Stimulated activated CD4-positive, alpha-beta T cell treated with anti-CD3 and anti-CD28 coated beads, Interleukin-4, amount 100 ng/mL, for 1 hour (primary cell): ENCODE data around the gene FAM32A.

Experiments
- DNase-seq: peaks from one replicate; pipeline ENCODE4 v3.0.0-alpha.2; 2020

The FAM32A gene

GRCh38 chr19:16203256-16204004 lies 18.2 kb downstream of the FAM32A start:
- DNase-seq = no peak

GRCh38 chr19:16204005-16204294 lies 18.7 kb downstream of the FAM32A start:
- no peak for DNase-seq

DNA sequence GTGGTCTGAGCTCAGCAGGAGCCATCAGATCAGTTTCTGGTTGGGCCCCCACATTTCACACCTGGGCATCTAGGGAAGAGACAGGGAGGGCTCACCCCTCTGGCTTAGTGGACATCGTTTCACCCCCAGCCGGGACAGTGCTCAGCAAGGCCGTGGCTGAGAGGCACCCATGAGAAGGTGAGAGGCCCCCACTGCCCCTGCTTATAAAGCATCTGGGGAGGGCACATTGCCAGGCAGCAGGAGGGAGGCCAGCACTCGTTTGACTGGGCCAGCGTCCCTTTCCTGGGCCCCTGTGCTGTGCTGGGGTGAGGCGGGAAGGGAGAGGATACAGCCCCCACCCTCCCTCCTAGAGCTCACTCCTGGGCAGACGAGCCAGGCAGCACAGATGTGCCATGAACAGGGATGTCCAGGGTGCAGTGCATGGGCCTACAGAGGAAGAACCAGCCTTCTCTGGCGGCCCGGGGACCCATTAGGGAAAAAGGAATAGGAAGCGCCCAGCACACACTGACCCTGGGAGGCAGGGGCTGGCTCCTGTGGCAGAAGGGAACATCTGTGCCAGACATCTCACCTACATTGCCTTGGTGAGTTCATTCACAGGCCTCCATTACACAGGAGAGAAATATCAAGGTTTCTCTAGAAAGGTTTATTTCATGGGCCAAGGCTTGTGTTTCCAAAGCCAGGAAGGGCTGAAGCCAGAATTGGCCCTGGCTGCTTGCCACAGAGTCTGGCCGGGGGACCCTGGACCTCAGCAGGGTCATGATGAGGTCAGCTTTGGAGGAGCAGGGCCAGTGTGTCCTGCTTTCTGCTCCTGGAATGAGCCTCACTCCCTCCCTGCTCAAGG lies 20.2 kb downstream of the FAM32A start:
- DNase-seq = no peak

- no peak for DNase-seq
These were observed 20.9 kb downstream of the FAM32A start for GRCh38 chr19:16206046-16206605.

DNA sequence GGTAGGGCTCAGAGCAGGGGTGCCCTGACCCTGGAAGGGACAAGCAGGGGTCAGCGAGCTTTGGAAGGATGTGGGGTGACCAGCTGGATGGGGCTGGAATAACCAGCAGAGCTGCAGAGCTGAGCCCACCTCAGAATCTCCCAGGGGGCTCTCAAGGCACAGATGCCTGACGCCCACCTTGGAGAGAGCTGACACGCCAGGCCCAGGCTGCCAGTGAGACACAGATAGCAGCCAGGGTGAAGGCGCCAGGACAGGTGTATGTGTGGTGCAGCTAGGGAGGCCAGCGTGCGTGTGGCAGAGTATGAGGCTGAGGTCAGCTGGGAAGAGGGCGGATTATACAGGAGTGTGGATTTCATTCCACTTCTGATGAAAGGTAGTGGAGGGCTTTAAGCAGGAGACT lies 21.4 kb downstream of the FAM32A start:
- DNase-seq = no peak

- DNase-seq = no peak
These were observed 21.9 kb downstream of the FAM32A start for GRCh38 chr19:16207063-16207462.

DNA sequence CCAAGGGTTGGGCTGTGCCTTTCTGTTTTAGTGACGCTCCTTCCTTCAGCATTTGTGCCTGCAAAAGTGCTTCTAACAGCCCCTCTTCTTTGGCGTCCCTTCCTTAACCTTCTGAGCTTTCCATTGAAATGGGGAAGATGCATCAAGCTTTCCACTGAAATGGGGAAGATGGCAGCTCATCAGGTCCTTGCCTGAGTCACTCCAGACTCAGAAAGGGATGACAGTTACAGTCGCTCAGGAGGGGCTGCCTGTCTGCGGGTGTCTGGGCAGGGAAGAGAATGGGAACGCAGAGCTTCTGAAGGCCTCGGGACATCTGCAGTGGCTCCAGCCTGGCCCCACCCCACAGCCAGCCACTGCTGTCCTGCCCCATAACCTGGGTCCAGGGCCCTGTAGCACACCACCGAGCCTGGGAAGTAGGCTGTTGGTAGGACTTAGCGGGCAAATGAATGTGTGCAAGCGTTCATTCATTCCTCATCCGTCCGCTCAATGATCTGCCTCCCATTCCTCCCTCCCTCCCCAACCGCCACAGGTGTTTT lies 22.3 kb downstream of the FAM32A start:
- no peak for DNase-seq

- DNase-seq = no peak
These were observed 23.0 kb downstream of the FAM32A start for GRCh38 chr19:16208064-16208759.

- DNase-seq = no peak
These were observed 23.8 kb downstream of the FAM32A start for GRCh38 chr19:16208847-16209665.

- no peak for DNase-seq
These were observed 25.0 kb downstream of the FAM32A start for GRCh38 chr19:16210168-16210567.

GRCh38 chr19:16213076-16213475 lies 27.9 kb downstream of the FAM32A start:
- DNase-seq = no peak

DNA sequence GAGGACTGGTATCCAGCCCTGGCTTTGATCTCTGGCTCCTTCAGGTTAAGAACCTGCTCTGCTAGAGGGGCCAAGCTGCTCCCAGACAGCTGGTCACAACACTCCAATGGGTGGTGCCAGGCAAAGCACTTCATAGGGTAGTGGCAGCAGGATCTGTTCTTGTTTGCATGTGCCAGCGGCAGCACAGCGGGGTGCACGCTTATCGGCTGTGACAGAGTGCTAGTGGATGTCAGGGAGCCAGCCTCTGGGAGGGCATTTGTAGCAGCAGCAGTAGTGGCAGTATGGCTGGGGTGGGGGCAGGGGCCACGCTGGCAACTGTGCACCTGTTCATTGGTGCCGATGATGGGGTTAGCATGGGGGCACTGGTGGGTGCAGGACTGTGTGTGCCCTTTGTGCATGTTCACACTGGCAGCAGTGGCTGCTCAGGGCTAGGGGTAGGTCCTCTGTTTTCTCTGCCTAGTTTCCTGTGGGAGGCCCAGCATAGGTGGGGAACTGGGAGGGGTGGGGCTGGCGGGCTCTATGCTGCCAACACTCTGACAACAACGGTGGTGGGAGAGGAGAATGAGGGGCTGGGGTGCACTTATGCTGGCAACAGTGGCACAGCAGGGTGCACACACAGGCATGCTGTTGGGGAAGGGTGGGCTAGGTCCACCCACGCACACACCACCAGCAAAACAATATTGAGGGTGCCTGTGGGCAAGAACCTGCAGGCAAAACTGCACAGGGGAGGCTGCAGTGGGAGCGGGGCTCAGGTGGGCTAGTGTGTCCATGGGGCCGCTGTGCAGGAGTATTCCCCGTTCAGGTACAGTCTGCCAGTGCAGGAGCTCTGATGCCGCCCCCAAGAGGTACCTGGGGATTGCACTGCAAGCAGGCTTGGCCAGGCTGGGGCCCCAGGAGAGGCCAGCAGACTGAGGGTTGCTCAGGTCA lies 31.8 kb downstream of the FAM32A start:
- DNase-seq = no peak

- DNase-seq = no peak
These were observed 32.7 kb downstream of the FAM32A start for GRCh38 chr19:16217716-16218451.

DNA sequence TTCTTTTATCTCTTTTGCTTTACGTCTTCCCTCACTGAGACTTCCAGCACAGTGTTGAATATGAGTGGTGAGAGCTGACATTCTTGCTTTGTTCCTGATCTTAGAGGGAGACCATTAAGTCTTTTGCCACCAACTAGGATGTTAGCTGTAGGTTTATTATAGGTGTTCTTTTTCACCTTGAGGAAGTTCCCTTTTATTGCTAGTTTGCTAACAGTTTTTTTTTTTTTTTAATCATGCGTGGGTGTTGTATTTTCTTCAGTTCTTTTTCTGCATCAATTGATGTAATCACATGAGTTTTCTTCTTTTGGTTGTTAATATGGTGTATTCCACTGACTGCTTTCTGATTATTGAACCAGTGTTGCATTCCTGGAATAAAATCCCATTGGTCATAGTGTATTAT lies 33.6 kb downstream of the FAM32A start:
- no peak for DNase-seq

- no peak for DNase-seq
These were observed 37.6 kb downstream of the FAM32A start for GRCh38 chr19:16222806-16223205.

- no peak for DNase-seq
These were observed 38.5 kb downstream of the FAM32A start for GRCh38 chr19:16223746-16224145.

GRCh38 chr19:16224293-16225045 lies 39.3 kb downstream of the FAM32A start:
- DNase-seq = no peak

- DNase-seq = no peak
These were observed 40.3 kb downstream of the FAM32A start for GRCh38 chr19:16225279-16226183.

GRCh38 chr19:16226184-16226591 lies 41.0 kb downstream of the FAM32A start:
- no peak for DNase-seq
